ENCODE measurements around the gene ZBTB7C.

The ZBTB7C gene

GRCh38 chr18:48172226-48173006 is 236.8 kb downstream of the ZBTB7C start:
- no peak for DNase-seq (ENCODE audit: low read depth)
- no peak for TF ChIP-seq CTCF (IDR thresholded peaks at IDR 0.05; ENCODE audit: control insufficient read depth, extremely low read depth, insufficient read depth)
- H3K4me3 ChIP-seq (ENCODE audit: low read depth, low read length): no peak overlapping the region

GRCh38 chr18:48171490-48172188 is 237.5 kb downstream of the ZBTB7C start:
- H3K4me3 ChIP-seq (ENCODE audit: low read depth, low read length): no peak overlapping the region
- TF ChIP-seq CTCF (IDR thresholded peaks at IDR 0.05; ENCODE audit: control insufficient read depth, extremely low read depth, insufficient read depth): no peak
- DNase-seq (ENCODE audit: low read depth): no peak

GRCh38 chr18:48170651-48171050 is 238.5 kb downstream of the ZBTB7C start:
- TF ChIP-seq CTCF (IDR thresholded peaks at IDR 0.05; ENCODE audit: control insufficient read depth, extremely low read depth, insufficient read depth): no peak
- DNase-seq (ENCODE audit: low read depth): no peak
- H3K4me3 ChIP-seq (ENCODE audit: low read depth, low read length): no peak overlapping the region

GRCh38 chr18:48168861-48169260 is 240.3 kb downstream of the ZBTB7C start:
- no peak for TF ChIP-seq CTCF (IDR thresholded peaks at IDR 0.05; ENCODE audit: control insufficient read depth, extremely low read depth, insufficient read depth)
- no peak overlapping the region for H3K4me3 ChIP-seq (ENCODE audit: low read depth, low read length)
- no peak for DNase-seq (ENCODE audit: low read depth)

GRCh38 chr18:48167897-48168253 is 241.3 kb downstream of the ZBTB7C start:
- no peak for TF ChIP-seq CTCF (IDR thresholded peaks at IDR 0.05; ENCODE audit: control insufficient read depth, extremely low read depth, insufficient read depth)
- H3K4me3 ChIP-seq (ENCODE audit: low read depth, low read length): no peak overlapping the region
- no peak for DNase-seq (ENCODE audit: low read depth)

GRCh38 chr18:48166336-48166875 is 242.8 kb downstream of the ZBTB7C start:
- TF ChIP-seq CTCF (IDR thresholded peaks at IDR 0.05; ENCODE audit: control insufficient read depth, extremely low read depth, insufficient read depth): no peak
- H3K4me3 ChIP-seq (ENCODE audit: low read depth, low read length): no peak overlapping the region
- DNase-seq (ENCODE audit: low read depth): no peak

All from LNCaP clone FGC (cell line).